BJ (cell line): ENCODE measurements around the gene C3orf18. TPM values are rescaled to one million over a fixed set of nuclear protein-coding genes. Genes with fewer than 3 reads are reported as not detected.

Experiments
- CTCF ChIA-PET: fragments of 350-600 bp; formaldehyde crosslinking; extraction: SDS; loops from one replicate; lab custom pipeline; 2021; ENCODE audit warnings: antibody characterized with exemption, inconsistent platforms; lab: Yijun Ruan, JAX
- POLR2A ChIA-PET: fragments of 300-600 bp; sonication (Branson Sonifier 250); formaldehyde crosslinking; extraction: SDS; loops from one replicate; lab custom pipeline; 2021; ENCODE audit warnings: antibody characterized with exemption; lab: Charles Lee
- DNase-seq: peaks from one replicate; pipeline ENCODE4 v3.0.0-alpha.2; 2011; ENCODE audit warnings: low read depth
- H3K27me3 ChIP-seq: 2 replicates; pipeline ENCODE4 v1.6.0; 2011; ENCODE audit warnings: low read length; ENCODE audit not compliant: control insufficient read depth, insufficient read depth
- H3K36me3 ChIP-seq: 2 replicates; pipeline ENCODE4 v1.5.1; 2011; ENCODE audit warnings: low read length; ENCODE audit not compliant: control insufficient read depth, insufficient read depth
- H3K4me3 ChIP-seq: 2 replicates; pipeline ENCODE4 v1.5.1; 2011; ENCODE audit warnings: low read depth, mild to moderate bottlenecking, control low read depth, low read length
- CTCF ChIP-seq: IDR thresholded peaks from 2 replicates; pipeline ENCODE4 v1.5.1; 2011; ENCODE audit warnings: low read depth, mild to moderate bottlenecking, control low read depth, inconsistent platforms, low read length, moderate library complexity; ENCODE audit not compliant: insufficient read depth
- polyA plus RNA-seq: library from polyadenylated mRNA; depleted of rRNA; stranded (reverse); fragments of >200 nt; gene quantifications from 2 replicates; pipeline ENCODE4 v1.2.3, GENCODE V29; 2011

C3orf18 gene
- polyA plus RNA-seq, 1 experiment = 30.4 TPM

DNA sequence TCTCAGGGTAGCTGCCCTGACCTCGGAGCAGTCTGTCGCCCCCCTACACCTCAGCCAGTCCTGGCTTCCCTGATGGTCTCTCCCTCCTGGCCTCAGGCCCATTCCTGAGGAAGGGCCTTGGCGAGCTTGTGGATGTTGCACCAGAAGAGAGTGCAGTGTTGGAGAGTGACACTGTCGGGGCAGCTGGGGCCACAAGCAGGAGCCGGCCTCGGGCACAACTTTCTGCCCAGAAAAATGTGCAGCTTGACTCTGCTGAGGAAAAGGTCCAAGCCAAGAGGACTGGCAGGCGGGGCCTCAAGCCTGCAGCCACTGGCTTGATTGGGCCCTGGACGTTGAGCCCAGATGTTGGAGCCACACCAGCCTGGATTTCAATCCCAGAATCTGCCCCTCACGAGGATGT lies 14.5 kb upstream of the C3orf18 start:
- ChIA-PET CTCF (interaction anchor here (1.1 to 2.3 kb wide), 3 partner anchors 9 to 33 kb away, joined by 4 to 8 read pairs (median 6); partner anchors contain the start of gene CISH), POLR2A (no interaction called here)
- H3K36me3 ChIP-seq = peaks cover 13% of the 10 kb centered on the region
- H3K27me3 ChIP-seq = no peaks in the 10 kb centered on the region
- no peak for TF ChIP-seq CTCF
- no peak for DNase-seq
- no peak overlapping the region for H3K4me3 ChIP-seq

DNA sequence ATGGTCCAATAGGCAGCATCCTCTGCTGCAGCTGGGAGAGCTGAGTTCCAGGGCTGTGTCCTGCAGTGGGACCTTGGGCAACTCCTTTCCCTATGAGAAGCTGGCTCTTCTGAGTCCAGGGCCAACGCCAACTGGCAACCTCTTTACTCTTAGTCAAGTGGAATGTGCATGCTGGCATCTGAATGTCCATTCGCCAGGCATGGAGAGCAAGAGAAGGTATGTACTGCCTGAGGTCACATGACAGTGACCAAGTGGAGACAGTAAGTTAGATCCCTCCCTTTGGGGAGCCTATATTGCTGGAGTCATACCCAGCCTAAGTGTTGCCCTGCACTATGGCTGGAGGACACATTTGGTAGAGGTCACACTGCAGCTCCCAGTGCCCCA lies 13.9 kb upstream of the C3orf18 start:
- no peak for TF ChIP-seq CTCF
- ChIA-PET CTCF (interaction anchor here (0.9 to 2.3 kb wide), 6 partner anchors 9 to 34 kb away, joined by 3 to 8 read pairs (median 4); partner anchors contain the start of genes CISH and HEMK1), POLR2A (no interaction called here)
- Histone ChIP-seq H3K4me3 (no peak overlapping the region), H3K27me3 (no peaks in the 10 kb centered on the region), H3K36me3 (peaks cover 13% of the 10 kb centered on the region)
- DNase-seq = no peak

DNA sequence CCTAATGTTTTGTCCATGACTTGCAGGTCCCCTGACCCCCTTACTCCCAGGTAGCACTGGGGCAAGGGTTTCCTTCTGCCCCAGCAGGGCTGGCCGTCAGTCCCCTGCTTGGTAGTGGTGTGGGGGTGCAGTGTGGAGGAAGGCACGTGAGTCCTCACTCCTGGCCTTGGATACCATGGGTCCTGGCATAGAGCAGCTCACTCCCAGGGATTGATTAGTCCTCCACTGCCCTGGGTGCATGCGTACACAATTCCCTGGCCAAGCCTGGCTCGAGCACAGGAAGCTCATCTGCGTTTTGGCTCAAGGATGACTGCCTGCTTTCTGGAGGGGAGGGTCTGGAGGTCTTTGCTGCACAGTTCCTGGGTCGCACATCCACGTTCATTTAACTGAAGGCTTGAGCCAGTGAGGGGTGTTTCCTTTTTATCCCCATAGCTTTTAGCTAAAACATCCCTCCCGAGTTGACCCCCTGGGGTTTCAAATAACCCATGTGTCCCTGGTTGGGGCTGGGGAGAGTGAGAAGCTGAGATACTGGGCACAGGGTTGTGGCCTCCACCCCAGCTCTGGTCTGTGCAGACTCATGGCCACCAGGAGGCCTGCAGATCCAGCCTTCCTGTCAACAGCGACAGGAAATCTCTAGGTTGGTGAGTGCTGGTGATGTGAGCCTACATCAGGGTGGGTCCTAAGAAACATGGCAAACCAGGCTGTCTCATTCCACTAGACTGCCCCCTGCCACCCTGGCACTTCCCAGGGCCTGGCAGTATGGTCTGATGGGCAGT lies 13.3 kb upstream of the C3orf18 start:
- Histone ChIP-seq H3K4me3 (no peak overlapping the region), H3K27me3 (no peaks in the 10 kb centered on the region), H3K36me3 (peaks cover 15% of the 10 kb centered on the region)
- ChIA-PET CTCF (interaction anchor here (0.9 to 2.3 kb wide), 7 partner anchors 8 to 809 kb away, joined by 3 to 8 read pairs (median 4); partner anchors contain the start of genes CISH and HEMK1), POLR2A (no interaction called here)
- TF ChIP-seq CTCF = no peak
- DNase-seq = no peak

DNA sequence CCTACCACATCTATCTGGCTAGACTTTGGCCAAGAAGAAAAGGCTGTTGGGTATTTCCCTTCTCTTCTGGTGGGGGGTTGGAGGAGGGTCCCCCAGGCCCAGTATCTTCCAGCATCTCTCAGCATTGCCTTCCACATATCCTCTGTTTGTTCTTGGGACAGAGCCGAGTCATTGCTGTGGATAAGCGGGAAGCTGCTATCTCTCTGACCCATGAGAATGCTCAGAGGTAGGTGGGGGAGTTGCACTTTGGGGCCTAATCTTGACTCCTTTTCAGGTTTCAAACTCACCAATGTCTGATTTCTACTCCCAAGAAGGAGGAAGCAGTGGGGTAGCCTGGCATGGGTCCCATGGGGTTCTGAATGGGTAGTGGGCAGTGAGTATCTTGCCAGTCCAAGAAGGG lies 9.8 kb upstream of the C3orf18 start:
- no peak for DNase-seq
- ChIA-PET CTCF (interaction anchor here (0.8 to 14.6 kb wide), 3 partner anchors 11 to 34 kb away, joined by 3 to 479 read pairs (median 5); partner anchors contain the start of genes CISH and MAPKAPK3), POLR2A (no interaction called here)
- Histone ChIP-seq H3K36me3 (peaks cover 22% of the 10 kb centered on the region), H3K27me3 (no peaks in the 10 kb centered on the region), H3K4me3 (no peak overlapping the region)
- TF ChIP-seq CTCF = no peak

DNA sequence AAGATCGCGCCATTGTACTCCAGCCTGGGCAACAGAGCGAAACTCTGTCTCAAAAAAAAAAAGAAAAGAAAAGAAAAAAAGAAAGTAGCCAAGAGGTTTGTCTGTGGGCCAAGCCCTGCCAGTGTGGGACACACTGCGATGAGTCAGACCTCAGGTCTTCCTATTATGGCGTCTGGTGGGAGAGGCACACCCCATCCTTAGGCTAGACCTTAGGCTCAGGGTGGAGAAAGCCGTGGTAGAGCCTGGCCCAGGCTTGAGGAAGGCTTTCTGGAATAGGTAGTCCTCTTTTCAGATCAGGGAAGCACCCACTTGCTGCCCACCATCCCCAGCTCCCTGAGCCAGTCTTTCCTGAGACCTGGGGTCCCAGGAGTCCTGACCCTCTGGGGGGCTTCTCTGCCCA lies 7.8 kb upstream of the C3orf18 start:
- CTCF ChIA-PET = interaction anchor here (1.2 to 14.6 kb wide), 2 partner anchors 16 to 35 kb away, joined by 3 to 479 read pairs; partner anchors contain the start of genes CISH and MAPKAPK3
- H3K36me3 ChIP-seq = peaks cover 18% of the 10 kb centered on the region
- H3K4me3 ChIP-seq = no peak overlapping the region
- DNase-seq = no peak
- no peaks in the 10 kb centered on the region for H3K27me3 ChIP-seq
- no peak for TF ChIP-seq CTCF
- POLR2A ChIA-PET = no interaction called here
